Upper lobe of left lung (tissue), 4 donors: Measurements from ENCODE around the gene SLC25A39.

Experiments used
- CTCF ChIP-seq, 6 experiments: fragments of 450-650 bp in 4 of 6; fragments of 200-600 bp in 2 of 6; sonication (generic) in 2 of 6; IDR thresholded peaks; one replicate each; pipeline ENCODE4 v1.5.1; 2016 to 2019; ENCODE audit warnings: antibody characterized with exemption in 6 of 6
- EP300 ChIP-seq, 4 donors: sonication (generic); formaldehyde crosslinking; IDR thresholded peaks; one replicate each; pipeline ENCODE4 v1.5.1; 2017; ENCODE audit warnings: antibody characterized with exemption in 4 of 4, control low read depth in 2 of 4
- POLR2A ChIP-seq, 4 donors: fragments of 450-650 bp; IDR thresholded peaks; one replicate each; pipeline ENCODE4 v1.5.1; 2016 to 2017; ENCODE audit warnings: antibody characterized with exemption in 4 of 4, mild to moderate bottlenecking in 2 of 4

DNA sequence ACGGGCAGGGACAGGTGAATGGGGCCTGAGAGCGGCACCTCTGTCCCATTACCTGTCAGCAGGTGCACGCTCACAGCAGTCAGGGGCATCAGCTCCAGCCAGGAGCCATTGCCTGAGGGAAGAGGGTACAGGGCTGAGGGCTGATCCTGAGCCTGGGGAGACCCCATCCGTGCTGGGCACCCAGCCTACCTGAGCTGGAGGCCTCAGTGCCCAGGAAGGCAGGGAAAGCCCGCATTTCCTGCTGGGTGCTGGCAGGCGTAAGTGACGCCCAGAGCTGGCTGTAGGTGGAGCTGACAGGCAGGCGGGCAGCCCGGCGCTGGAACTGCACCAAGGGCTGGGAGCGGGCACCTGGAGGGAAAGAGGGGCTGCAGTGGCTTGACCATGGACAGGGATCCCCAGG lies 31.6 kb upstream of the SLC25A39 start:
- TF ChIP-seq EP300 (IDR thresholded peaks at IDR 0.05) (no peak), POLR2A (IDR thresholded peaks at IDR 0.05) (no peak), CTCF (IDR thresholded peaks at IDR 0.05) (no peak)
